Fibroblast of the aortic adventitia (primary cell): ENCODE data around the gene SHOX. TPM values are rescaled to one million over a fixed set of nuclear protein-coding genes. Genes with fewer than 3 reads are reported as not detected.

Experiments used
- DNase-seq: peaks from one replicate; pipeline ENCODE4 v3.0.0-alpha.2; 2010; ENCODE audit warnings: low read depth
- H3K4me3 ChIP-seq: 2 replicates; pipeline ENCODE4 v1.5.1; 2011; ENCODE audit warnings: low read depth, mild to moderate bottlenecking, control low read depth, low read length, moderate library complexity
- total RNA-seq: library from RNA; depleted of rRNA; stranded (reverse); fragments of >200 nt; gene quantifications from 2 replicates; pipeline ENCODE4 v1.2.3, GENCODE V29; 2012; ENCODE audit warnings: low replicate concordance
- TF ChIP-seq, protein P1 (sequence below): IDR thresholded peaks from 2 replicates; pipeline ENCODE4 v1.5.1; 2011; ENCODE audit warnings: mild to moderate bottlenecking, low read length, control low read depth, inconsistent platforms; ENCODE audit not compliant: insufficient read depth

Gene SHOX
- total RNA-seq, 1 donor = not detected

- TF ChIP-seq, protein P1, sequence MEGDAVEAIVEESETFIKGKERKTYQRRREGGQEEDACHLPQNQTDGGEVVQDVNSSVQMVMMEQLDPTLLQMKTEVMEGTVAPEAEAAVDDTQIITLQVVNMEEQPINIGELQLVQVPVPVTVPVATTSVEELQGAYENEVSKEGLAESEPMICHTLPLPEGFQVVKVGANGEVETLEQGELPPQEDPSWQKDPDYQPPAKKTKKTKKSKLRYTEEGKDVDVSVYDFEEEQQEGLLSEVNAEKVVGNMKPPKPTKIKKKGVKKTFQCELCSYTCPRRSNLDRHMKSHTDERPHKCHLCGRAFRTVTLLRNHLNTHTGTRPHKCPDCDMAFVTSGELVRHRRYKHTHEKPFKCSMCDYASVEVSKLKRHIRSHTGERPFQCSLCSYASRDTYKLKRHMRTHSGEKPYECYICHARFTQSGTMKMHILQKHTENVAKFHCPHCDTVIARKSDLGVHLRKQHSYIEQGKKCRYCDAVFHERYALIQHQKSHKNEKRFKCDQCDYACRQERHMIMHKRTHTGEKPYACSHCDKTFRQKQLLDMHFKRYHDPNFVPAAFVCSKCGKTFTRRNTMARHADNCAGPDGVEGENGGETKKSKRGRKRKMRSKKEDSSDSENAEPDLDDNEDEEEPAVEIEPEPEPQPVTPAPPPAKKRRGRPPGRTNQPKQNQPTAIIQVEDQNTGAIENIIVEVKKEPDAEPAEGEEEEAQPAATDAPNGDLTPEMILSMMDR = no peak
- DNase-seq = no peak
- no peak overlapping the region for H3K4me3 ChIP-seq
Measured at GRCh38 chrX:662126-662525, 31.5 kb downstream of the SHOX start.

- TF ChIP-seq, protein P1 = no peak
- DNase-seq = no peak
- no peak overlapping the region for H3K4me3 ChIP-seq
Measured at GRCh38 chrX:663841-664240, 33.2 kb downstream of the SHOX start.

DNA sequence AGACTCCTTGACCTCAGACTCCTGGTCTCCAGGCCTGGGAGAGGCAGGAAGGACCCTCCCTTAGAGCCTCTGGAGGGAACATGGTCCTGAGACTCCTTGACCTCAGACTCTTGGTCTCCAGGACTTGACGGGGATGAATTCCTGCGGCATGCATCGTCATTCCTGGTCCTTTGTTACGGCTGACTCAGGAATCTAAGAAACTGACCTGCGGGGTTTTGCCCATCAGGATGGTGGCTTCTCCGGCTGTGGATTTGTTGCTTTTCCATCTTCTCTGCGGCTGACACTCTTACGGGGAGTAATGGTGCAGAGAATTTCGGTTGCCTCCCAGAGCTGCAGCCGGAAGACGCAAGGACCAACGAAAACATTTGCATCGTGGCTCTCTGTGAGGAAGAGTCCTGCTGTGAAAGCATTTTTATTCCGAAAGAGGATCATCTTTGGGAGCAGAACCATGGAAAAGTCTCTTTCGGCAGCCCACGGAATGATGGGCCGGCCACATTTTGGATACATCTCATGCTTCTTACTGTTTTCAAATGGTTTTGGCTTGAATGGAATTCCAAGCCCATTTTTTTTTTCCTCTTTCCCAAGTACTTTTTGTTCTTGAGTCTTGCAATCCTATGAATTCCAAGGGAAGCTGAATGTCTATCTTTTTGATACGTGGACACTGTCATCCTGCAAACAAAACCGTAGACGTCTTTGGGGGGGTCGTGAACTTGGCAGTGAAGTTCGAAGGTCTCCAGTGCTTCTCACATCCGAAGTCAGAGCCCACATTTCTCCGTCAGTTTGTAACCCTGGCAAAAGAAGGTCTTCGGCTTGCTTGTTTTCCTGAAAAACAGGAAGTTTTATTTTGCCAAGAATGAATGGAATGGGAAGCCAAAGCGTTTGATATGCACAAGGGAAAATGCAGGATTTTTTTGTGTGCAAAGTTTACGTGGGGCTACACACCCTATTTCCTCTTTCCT, 36.5 kb downstream of the SHOX start:
- DNase-seq = no peak
- TF ChIP-seq, protein P1 = no peak
- H3K4me3 ChIP-seq = no peak overlapping the region

- TF ChIP-seq, protein P1 = no peak
- no peak for DNase-seq
- no peak overlapping the region for H3K4me3 ChIP-seq
Measured at GRCh38 chrX:670645-671044, 40.1 kb downstream of the SHOX start.

DNA sequence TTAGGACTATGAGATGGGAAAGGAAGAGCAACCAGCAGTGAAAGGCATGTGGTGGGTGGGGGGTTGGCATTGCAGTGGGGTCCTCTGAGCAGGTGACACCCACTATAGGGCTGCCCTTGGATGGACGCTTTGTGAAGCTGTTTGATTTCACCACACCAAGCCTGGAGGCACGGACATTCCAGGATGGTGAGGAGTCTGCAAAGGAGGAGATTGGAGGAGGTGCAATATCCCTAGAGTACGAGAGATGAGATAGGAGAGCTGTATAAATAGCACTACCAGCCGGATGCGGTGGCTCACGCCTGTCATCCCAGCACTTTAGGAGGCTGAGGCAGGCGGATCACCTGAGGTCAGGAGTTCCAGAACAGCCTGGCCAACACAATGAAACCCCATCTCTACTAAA, 42.3 kb downstream of the SHOX start:
- no peak for DNase-seq
- TF ChIP-seq, protein P1 = no peak
- no peak overlapping the region for H3K4me3 ChIP-seq

- TF ChIP-seq, protein P1 = no peak
- DNase-seq = no peak
- no peak overlapping the region for H3K4me3 ChIP-seq
Measured at GRCh38 chrX:675279-675954, 44.8 kb downstream of the SHOX start.
